ENCODE data around the gene CRY2. TPM values are rescaled to one million over a fixed set of nuclear protein-coding genes. Genes with fewer than 3 reads are reported as not detected.

The CRY2 gene
- total and polyA plus RNA-seq, 2 experiments from 2014 or later = 9.5 to 15.4 TPM

DNA sequence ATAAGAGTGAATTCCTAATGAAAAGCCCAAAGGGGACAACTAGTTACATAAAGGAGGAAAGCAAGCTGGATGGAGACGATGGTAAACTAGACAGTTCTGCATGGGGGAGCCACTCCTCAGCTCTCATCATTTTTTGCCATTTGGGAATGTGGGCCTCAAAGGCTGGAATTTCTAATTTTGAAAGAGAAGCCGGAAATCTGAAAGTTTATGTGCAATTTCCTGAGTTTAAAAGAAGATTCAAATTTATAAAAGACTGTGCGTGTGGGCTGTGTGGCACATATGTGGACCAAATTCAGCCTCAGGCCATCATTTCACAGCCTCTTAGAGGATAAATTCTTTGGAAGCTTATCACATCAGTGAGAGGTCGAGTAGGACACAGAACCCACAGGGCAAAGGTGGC lies 18.3 kb upstream of the CRY2 start (continued):
- TF ChIP-seq, protein P1, sequence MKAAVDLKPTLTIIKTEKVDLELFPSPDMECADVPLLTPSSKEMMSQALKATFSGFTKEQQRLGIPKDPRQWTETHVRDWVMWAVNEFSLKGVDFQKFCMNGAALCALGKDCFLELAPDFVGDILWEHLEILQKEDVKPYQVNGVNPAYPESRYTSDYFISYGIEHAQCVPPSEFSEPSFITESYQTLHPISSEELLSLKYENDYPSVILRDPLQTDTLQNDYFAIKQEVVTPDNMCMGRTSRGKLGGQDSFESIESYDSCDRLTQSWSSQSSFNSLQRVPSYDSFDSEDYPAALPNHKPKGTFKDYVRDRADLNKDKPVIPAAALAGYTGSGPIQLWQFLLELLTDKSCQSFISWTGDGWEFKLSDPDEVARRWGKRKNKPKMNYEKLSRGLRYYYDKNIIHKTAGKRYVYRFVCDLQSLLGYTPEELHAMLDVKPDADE (IDR thresholded peaks at IDR 0.05) = no peak
- TF ChIP-seq STAT1 (IDR thresholded peaks at IDR 0.05; ENCODE audit: unreplicated experiment) (no peak), EZH2 (IDR thresholded peaks at IDR 0.05; ENCODE audit: low read depth, unreplicated experiment) (no peak), CREB1 (CRISPR knock-in tag; IDR thresholded peaks at IDR 0.05; ENCODE audit: low read depth) (no peak), JUNB (IDR thresholded peaks at IDR 0.05; ENCODE audit: unreplicated experiment) (no peak), EZH2phosphoT487 (IDR thresholded peaks at IDR 0.05; ENCODE audit: unreplicated experiment) (no peak), ZNF114 (CRISPR knock-in tag; IDR thresholded peaks at IDR 0.05) (no peak)
- TF ChIP-seq, protein P2, sequence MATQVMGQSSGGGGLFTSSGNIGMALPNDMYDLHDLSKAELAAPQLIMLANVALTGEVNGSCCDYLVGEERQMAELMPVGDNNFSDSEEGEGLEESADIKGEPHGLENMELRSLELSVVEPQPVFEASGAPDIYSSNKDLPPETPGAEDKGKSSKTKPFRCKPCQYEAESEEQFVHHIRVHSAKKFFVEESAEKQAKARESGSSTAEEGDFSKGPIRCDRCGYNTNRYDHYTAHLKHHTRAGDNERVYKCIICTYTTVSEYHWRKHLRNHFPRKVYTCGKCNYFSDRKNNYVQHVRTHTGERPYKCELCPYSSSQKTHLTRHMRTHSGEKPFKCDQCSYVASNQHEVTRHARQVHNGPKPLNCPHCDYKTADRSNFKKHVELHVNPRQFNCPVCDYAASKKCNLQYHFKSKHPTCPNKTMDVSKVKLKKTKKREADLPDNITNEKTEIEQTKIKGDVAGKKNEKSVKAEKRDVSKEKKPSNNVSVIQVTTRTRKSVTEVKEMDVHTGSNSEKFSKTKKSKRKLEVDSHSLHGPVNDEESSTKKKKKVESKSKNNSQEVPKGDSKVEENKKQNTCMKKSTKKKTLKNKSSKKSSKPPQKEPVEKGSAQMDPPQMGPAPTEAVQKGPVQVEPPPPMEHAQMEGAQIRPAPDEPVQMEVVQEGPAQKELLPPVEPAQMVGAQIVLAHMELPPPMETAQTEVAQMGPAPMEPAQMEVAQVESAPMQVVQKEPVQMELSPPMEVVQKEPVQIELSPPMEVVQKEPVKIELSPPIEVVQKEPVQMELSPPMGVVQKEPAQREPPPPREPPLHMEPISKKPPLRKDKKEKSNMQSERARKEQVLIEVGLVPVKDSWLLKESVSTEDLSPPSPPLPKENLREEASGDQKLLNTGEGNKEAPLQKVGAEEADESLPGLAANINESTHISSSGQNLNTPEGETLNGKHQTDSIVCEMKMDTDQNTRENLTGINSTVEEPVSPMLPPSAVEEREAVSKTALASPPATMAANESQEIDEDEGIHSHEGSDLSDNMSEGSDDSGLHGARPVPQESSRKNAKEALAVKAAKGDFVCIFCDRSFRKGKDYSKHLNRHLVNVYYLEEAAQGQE (IDR thresholded peaks at IDR 0.05; ENCODE audit: unreplicated experiment) = no peak

DNA sequence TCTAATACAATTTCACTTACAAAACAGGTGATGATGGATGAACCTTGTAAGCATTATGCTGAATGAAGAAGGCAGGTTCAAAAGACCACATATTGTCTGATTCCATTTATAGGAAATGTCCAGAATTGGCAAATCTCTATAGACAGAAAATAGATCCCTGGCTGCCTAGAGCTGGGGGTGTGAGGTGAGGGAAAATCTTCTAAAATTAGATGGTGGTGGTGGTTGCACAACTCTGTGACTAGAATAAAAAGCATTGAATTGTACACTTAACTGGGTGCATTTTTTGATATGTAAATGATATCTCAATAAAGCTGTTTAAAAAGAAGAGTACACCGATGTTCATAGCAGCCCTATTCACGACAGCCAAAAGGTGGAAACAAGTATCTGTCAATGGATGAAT lies 16.7 kb upstream of the CRY2 start:
- no peak for DNase-seq (ENCODE audit: low spot score)
- Histone ChIP-seq H3K9me2 (ENCODE audit: insufficient read depth) (no peaks in the 10 kb centered on the region), H3K79me2 (replicated peaks; ENCODE audit: insufficient read depth) (no peaks in the 10 kb centered on the region), H4K20me1 (replicated peaks; ENCODE audit: insufficient read depth) (no peaks in the 10 kb centered on the region), H3K27ac (ENCODE audit: low read depth) (no peak overlapping the region), H3K4me1 (ENCODE audit: insufficient read depth) (peaks cover 8% of the 10 kb centered on the region; the same call in 1 of the 2 replicates), H3K4me2 (no peak overlapping the region), H3K36me3 (ENCODE audit: insufficient read depth) (no peaks in the 10 kb centered on the region), H2AFZ (0 out of 2 replicates have a peak overlapping the region, but pooled peaks have one; percentile 47), H3K4me3 (no peak overlapping the region), H3K27me3 (ENCODE audit: insufficient read depth) (no peaks in the 10 kb centered on the region), H3F3A (replicated peaks; ENCODE audit: low read depth) (no peaks in the 10 kb centered on the region)
- Mint-ChIP-seq H3K4me1 (peaks cover 14% of the 10 kb centered on the region), H3K9me3 (no peaks in the 10 kb centered on the region), H3K36me3 (ENCODE audit: low read depth) (no peaks in the 10 kb centered on the region; the same call in 2 of the 3 replicates), H3K27ac (no peak overlapping the region), H3K27me3 (ENCODE audit: insufficient read depth, low read depth, poor library complexity) (peaks cover 3% of the 10 kb centered on the region), H3K4me3 (no peak overlapping the region)
- ATAC-seq = no peak
- TF ChIP-seq JUNB (IDR thresholded peaks at IDR 0.05; ENCODE audit: unreplicated experiment) (no peak), NANOG (IDR thresholded peaks at IDR 0.05; ENCODE audit: borderline replicate concordance) (no peak), EZH2 (IDR thresholded peaks at IDR 0.05; ENCODE audit: low read depth, unreplicated experiment) (no peak), ZNF114 (CRISPR knock-in tag; IDR thresholded peaks at IDR 0.05) (no peak)
- TF ChIP-seq, protein P2 (IDR thresholded peaks at IDR 0.05; ENCODE audit: unreplicated experiment) = no peak
- TF ChIP-seq, protein P1 (IDR thresholded peaks at IDR 0.05) = no peak

All from GM23338 (cell line).